Stimulated activated CD4-positive, alpha-beta T cell treated with anti-CD3 and anti-CD28 coated beads, Interleukin-4, amount 100 ng/mL, for 24 hours (primary cell): ENCODE measurements around the gene TANGO6.

Experiments used
- DNase-seq: peaks from one replicate; pipeline ENCODE4 v3.0.0-alpha.2; 2020

The TANGO6 gene

DNA sequence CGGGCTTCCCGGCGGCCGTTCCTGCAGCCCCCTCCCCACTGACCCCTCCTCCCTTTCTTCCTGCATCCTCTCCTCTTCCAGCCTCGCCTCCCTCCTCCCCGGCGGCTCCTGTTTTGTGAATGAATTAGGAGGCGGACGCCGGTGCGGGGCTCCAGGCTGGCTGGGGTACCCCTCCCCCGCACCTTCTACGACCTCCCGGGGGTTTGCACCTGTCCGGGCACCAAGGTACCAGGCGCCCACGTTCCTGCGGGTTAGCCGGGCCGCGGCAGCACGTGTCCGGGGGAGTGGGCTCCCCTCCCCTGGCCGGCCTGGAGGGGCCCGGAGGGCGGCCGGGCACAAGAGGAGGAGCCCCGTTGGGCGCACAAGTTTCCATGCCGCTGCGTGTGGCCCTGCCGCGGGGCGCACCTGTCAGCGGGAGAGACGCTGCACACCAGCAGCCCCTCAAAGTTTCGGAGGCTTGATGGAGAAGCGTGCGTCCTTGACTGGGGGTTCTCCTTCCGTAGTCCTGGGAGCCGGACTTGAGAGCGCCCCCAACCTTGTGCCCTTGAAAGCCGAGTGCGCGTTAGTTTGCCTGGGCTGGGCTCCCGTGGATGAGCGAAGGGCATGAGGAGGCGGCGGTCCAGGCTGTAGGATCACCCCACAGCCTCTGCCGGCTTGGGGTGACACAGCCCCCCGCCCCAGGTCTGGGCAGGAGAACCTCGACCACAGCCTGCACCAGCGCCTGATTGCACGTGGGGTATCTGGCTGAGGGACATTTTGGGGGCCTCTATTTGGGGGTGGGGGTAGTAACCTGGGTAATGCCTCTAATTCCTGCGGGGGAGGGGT, 263.4 kb downstream of the TANGO6 start:
- no peak for DNase-seq

DNA sequence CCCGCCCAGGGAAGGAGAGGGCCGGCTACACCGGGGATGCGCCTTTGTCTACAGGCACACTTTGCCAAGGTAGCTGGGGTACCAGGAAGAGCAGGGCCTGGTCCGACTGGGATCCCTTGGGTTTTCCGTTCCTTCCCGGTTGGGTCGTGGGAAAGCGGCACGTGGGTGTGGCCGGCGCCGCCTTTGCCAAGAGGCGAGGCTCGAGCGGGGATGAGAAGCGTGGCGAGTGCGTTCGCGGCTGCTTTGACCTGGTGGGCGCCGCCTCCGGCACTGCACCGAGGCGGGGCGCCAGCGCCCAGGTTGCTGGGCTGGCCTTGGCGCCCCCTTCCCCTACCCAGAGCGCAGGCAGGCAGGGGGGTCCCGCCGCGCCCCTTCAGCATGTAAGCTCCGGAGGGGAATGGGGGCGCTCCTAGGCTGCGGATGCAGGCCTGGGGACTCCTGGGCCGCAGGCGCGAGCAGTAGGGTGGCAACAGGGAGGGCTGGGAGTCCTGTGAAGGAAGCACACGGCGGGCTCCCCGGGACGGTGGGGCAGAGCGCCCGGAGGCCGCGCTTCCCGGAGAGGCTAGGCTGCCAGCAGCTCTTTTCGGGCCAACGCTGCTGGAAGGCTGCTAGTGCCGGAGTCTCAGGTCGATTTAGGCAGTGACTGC, 264.1 kb downstream of the TANGO6 start:
- no peak for DNase-seq

DNA sequence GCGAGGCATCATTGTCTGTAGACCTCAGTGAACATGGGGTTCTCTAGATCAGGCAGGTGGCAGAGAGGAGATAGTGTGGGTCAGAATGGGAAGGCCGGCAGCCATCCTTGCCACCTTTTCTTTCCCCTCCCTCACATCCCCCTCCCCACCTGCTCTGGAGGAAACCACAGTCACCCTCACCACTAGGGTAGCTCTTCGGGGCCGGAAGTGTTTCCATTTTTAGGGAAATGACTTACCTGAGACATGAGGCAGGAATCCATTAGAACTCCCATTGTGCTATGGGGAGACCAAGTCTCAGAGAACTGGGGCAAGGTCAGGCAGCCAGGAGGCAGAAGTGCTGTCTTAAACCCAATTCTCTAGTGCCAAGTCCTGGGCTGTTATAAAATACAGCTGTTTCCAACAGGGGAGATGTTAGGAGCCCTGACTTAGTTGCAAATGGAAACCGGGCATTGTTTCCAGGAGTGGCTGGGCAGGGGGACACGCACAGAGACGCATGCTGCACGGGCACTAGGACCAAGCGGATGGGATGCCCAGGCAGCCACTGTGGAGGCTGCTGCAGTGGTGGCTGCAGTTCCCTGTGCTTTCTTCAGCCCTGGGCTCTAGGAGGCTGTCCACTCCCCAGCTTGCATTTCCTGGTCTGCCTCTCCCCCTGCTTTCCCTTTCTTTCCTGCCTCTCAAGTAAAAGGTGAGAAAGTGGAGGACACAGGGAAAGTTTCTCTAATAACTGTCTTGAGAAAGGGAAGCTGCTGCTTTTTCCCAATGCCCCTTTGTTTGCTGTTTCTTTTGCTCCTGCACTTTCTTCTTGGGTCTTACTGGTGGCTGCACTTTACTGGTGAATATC, 265.0 kb downstream of the TANGO6 start:
- DNase-seq, result no peak

DNA sequence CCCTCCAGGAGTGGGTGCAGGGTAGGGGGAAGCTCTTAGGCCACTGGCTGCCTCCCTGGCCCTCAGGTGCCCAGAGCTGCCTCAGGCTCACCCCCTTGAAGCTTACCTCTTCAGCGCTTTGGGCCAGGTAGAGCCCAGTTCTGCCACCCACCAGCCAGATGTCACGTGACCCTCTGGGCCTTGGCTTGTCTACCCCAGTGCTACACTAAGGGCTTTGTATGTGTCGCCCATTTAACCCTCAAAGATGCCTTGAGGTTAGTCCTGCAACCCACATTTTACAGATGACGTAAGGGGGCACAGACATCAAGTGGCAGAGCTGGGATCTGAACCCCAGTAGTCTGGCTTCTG, 265.5 kb downstream of the TANGO6 start:
- DNase-seq, result no peak

DNA sequence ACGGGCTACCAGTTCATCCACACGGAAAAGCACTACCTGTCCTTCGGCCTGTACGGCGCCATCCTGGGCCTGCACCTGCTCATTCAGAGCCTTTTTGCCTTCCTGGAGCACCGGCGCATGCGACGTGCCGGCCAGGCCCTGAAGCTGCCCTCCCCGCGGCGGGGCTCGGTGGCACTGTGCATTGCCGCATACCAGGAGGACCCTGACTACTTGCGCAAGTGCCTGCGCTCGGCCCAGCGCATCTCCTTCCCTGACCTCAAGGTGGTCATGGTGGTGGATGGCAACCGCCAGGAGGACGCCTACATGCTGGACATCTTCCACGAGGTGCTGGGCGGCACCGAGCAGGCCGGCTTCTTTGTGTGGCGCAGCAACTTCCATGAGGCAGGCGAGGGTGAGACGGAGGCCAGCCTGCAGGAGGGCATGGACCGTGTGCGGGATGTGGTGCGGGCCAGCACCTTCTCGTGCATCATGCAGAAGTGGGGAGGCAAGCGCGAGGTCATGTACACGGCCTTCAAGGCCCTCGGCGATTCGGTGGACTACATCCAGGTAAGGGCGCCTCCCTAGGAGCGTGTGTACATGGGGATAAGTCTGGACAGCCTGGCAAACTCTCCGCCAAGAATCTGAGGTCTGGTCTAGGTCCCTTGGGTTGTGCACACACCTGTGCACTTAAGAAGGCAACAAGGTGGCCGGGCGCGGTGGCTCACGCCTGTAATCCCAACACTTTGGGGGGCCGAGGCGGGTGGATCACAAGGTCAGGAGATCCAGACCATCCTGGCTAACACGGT, 266.3 kb downstream of the TANGO6 start:
- DNase-seq, result no peak

DNA sequence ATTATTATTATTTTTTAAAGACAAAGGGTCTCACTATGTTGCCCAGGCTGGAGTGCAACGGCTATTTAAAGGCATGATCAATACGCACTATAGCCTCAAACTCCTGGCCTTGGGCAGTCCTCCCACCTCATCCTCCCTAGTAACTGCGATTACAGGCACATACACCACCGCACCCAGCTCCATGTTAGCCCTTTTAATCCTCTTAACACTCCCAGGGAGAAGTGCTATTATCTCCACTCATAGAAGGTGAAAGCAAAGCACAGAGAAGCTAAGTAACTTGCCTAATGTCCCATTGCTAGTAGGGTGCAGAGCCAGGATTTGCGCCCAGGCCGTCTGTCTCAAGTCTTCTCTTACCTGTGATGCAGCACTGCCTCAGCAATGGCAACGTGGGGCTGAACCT, 267.1 kb downstream of the TANGO6 start:
- no peak for DNase-seq

DNA sequence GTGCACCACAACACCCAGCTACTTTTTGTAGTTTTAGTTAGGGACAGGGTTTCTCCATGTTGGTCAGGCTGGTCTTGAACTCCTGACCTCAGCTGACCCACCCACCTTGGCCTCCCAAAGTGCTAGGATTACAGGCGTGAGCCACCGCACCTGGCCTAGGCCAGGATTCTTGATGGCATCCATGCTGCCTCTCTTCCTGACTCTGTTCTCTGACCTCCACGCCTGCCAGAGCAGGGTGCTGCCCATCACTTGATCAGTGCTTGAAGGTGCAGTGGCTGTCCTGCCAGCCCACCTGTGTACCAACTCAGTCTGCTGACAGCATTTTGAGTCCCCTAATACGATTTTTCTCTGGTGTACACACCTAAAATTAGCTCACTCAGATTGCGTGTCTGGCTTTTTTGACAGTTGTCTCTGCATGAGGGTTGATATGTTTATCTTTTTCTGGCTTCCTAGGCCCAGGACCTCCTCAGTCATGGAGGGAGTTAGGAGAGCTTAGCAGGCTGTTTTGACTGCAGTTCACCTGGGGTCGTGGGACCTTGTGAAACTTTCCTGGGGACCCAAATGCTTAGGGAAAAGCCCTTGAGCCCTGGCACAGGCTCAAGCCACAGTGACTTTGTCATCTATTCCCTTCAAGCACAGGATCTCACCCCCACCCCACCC, 268.0 kb downstream of the TANGO6 start:
- DNase-seq, result no peak

DNA sequence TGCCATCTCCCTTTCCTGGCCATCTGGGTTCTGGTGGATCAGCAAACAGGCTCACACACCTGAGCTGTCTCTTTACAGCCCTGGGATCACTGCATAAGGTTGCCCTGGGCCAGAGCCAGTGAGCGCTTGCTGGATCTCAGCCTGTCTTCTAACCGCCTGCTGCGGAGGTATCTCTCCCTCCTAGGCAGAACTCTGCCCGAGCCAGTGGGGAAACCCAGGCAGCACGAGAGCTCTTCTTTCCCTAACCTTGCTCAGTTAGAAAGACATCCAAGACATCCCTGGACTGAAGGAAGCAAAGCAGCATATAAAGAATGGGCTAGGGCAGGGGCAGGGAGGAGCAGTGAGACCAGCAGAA, 268.5 kb downstream of the TANGO6 start:
- DNase-seq, result no peak

DNA sequence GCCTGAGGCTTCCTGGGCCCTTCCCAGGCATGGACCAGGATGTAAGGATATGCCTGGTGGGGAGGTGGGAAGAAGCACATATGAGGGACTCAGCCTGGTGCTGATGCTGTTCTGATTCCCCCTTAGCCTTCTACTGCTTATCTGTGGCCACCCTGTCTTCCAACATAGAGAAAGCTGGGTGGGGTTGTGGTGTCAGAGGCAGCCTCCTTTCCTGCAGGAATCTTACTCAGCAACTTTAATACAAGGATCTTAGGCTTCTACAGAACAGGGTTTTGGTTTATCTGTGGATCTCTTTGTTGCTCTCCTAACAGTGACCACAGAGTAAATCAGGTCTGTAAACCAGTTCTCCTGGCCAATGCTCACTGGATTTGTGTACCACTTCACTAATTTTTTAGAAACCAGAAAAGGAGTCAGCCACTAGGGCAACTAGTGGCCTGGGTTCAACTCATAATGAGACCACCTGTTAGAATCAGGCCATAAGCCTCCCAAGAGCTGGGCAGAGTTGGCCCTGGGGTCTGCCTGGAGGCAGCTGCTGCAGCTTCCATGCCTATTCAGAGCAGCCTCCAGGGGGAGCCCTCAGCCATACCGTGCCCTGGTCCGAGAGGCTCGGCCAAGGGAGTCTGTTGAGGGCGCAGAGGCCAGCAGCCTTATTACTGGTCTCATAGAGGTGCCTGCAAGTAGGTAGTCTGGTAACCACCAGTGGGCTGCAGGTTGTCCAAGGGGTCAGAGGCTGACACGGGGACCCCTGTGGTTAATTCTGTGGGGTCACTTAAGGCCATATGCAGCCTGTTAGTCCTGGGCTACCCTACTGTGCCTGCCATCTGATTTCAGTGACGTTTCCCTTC, 269.2 kb downstream of the TANGO6 start:
- DNase-seq, result peak; percentile 60

DNA sequence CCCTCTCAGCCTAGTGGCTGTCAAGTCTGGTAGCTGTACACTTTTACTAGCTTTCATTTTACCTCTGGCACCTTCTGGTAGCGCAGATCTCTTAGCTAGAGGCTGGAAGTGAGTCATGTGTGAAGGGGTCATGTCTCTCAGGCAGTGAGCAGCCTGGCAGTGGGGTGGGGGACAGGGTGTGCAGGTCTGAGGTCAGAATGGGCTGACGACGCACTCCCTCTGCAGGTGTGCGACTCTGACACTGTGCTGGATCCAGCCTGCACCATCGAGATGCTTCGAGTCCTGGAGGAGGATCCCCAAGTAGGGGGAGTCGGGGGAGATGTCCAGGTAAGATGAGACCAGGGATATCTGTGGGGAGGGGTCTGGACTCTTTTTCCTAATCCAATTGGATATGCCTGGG, 269.9 kb downstream of the TANGO6 start:
- DNase-seq, result no peak

DNA sequence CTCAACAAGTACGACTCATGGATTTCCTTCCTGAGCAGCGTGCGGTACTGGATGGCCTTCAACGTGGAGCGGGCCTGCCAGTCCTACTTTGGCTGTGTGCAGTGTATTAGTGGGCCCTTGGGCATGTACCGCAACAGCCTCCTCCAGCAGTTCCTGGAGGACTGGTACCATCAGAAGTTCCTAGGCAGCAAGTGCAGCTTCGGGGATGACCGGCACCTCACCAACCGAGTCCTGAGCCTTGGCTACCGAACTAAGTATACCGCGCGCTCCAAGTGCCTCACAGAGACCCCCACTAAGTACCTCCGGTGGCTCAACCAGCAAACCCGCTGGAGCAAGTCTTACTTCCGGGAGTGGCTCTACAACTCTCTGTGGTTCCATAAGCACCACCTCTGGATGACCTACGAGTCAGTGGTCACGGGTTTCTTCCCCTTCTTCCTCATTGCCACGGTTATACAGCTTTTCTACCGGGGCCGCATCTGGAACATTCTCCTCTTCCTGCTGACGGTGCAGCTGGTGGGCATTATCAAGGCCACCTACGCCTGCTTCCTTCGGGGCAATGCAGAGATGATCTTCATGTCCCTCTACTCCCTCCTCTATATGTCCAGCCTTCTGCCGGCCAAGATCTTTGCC, 271.1 kb downstream of the TANGO6 start:
- no peak for DNase-seq

DNA sequence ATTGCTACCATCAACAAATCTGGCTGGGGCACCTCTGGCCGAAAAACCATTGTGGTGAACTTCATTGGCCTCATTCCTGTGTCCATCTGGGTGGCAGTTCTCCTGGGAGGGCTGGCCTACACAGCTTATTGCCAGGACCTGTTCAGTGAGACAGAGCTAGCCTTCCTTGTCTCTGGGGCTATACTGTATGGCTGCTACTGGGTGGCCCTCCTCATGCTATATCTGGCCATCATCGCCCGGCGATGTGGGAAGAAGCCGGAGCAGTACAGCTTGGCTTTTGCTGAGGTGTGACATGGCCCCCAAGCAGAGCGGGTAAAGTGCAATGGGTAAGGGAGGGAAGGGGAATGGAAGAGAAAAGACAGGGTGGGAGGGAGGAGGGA, 271.6 kb downstream of the TANGO6 start:
- no peak for DNase-seq

DNA sequence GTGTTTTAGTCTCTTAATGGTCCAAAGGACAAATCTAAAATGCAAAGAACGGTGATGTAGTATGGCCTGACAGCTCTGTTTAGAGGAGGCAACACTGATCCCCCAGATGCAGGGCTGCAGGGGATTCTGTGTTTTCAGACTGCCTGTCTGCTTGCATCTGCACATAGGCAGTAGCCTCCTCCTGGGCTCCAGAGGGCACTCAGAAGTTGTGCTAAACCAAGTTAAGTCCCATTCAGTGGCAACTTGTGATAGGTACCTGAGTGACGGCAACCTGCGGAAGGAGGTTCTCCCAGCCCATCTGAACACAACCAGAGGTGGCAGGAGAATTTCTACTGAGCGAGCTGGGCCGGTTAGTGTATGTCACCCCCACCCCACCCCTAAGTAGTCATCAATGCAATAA, 272.0 kb downstream of the TANGO6 start:
- no peak for DNase-seq

DNA sequence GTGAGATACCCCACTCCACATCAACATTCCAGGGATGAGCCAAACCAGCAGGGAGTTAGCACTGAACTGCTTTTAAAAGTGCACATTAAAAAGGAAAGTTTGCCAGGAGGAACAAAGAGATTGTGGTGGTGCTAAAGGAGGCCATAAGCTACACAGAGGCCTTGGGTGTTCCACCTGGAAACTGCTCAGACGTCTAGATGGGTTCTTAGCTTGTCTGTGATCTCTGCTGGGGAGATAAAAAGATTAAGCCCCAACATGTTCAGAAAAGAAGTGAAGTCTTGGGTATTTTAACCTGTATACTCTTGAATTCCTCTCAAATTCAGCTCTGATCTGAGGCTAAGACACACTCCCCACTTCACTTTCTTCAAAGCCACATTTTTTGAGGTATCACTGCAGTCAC, 272.5 kb downstream of the TANGO6 start:
- no peak for DNase-seq

DNA sequence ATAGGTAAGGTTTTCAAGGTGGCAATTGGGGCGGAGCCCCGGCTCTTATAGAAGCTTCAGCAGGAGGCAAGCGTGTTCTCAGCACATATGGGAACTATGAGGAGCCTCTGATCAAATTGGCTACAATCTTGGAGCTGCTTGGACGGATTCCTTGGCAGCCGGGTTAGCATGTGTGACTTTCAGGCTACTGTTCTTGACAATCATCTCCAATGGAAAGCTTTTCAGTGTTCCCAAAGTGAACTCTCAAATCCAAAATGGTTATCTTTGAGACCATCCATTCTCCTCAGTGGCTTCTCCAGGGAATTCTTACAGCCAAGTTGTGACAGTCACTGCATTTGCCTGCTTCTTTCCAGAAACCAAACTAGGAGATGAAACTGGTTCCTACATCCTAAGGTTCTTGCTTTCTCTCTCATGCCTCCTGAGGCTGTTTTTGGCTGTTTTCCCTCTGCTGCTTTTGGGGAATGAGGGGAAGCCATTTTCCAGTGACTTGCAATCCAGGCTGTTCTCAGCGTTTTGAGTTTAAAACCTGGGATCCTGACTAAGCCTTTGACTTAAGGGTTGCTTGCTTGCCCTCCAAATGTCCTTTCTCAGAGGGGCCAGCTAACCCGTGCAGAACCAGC, 273.0 kb downstream of the TANGO6 start:
- no peak for DNase-seq

DNA sequence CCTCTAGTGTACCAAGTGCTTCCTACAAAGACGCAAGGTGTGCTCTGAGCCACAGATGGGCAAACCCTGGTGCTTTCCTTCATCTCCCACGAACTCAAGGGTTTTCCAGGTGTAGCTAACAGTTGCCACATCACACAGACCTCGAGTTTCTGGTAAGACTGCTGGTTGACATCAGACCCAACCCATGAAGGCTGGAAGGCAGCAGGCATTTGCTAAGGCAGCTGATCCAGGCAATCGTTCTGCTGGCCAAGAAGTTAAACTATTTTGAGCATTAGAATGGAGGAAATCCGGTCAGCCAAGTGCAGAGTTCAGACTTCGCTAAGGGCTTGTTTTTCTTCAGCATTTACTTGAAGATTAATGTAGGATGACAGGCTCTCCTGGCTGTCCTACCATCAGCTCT, 273.6 kb downstream of the TANGO6 start:
- DNase-seq, result no peak

DNA sequence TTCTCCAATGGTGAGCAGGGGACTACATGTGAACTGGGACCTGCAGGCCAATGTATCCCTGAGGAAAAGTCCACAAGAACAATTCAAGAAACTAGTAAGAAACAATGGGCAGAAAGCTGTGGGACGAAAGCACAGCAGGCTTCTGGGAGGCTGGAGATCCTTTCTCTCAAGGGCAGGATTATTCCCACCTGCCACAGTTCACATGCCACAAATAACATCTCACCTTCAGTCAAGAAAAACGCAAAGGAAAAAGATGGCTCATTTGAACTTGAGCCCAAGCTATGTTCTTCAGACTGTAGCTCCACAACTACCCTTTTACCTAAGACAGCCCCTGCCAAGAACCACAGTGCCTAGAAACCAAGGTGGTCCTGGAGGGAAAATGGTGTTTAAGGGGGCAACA, 275.1 kb downstream of the TANGO6 start:
- no peak for DNase-seq

DNA sequence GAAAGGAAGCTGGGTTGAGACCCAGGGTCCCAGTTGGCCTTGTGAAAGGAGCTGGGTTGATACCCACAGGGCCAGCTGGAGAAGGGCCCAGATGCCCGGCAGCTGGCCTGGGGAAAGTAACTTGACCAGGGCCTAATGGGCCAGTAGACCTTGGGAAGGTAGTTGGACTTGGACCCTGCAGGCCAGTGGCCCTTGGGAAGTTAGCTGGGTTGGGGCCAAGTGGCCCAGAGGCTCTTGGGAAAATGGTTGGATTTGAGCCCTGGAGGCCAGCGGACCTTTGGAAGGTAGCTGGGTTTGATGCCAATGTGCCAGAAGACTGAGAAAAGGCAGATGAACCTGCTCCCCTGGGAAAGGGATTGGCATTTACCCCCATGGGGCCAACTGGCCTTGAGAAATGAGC, 275.7 kb downstream of the TANGO6 start:
- no peak for DNase-seq

DNA sequence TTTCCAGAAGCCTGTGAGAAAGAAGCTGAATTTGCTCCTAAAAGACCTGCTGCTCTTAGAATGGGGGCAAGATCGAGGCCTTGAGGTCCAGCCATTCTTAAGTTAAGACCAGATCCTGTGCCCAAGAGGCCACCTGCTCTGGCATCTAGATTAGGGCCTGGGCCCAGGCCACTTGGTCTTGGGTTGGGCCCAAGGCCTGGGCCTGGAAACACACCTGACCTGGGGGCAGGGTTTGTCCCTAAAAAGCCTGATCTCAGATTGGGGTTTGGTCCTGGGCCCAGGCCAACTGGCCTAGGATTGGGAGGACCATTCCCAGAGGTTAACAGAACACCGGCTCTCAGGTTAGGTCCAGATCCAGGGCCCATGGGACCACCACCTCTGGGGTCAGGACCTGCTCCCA, 276.2 kb downstream of the TANGO6 start:
- DNase-seq, result no peak

DNA sequence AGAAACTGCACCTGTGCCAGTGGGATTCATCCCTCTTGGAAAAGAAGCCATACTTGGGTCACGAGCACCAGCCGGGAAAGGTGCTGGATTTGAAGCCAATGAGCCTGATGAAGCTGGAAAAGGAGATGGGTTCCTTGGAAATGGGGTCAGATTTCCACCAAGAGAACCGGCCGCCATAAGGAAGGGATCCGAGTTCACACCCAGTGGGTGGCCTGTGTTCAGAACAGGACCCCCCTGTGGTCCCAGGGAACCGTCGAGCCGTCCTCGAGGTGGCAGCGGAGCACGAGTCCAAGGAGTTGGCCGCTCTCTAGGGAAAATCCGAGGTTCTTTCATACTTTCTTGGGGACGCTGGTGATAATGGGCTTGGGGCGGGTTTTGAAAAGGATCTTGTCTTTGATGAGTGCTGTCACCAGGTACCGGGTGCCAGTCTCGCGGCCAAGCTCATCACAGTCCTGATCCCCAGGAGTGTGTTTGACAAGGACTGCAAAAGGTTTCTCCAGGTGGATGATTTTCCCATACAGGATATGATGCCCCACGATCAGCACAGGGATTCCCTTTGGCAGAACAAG, 276.8 kb downstream of the TANGO6 start:
- DNase-seq, result no peak
